ENCODE data around the gene UBE2B.

- TF ChIP-seq TAF1 (IDR thresholded peaks at IDR 0.05; ENCODE audit: low read depth) = peak; percentile 99
- peak; percentile 33; the same call in 1 of the 2 replicates for TF ChIP-seq REST (IDR thresholded peaks at IDR 0.05; ENCODE audit: low read depth)
- TF ChIP-seq, protein P1, sequence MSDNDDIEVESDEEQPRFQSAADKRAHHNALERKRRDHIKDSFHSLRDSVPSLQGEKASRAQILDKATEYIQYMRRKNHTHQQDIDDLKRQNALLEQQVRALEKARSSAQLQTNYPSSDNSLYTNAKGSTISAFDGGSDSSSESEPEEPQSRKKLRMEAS (IDR thresholded peaks at IDR 0.05) = peak; percentile 90
- 0 out of 2 replicates have a peak, but pooled peaks have one; percentile 19 for TF ChIP-seq ZBTB7A (IDR thresholded peaks at IDR 0.05; ENCODE audit: low read depth)
These were observed 40.3 kb downstream of the UBE2B start, which contains the start of gene CDKN2AIPNL for GRCh38 chr5:134411546-134412266.

All from Ishikawa (cell line).